ENCODE data around the gene SARS1. TPM values are rescaled to one million over a fixed set of nuclear protein-coding genes. Genes with fewer than 3 reads are reported as not detected.

SARS1 gene
- total and polyA plus RNA-seq, 3 experiments from 2014 or later = 157 to 195 (median 189) TPM

- peaks cover 4 to 5% (median 4%) of the 10 kb centered on the region in 3 donors for H3K4me1 Mint-ChIP-seq
- Histone ChIP-seq H3K27me3 (ENCODE audit: insufficient read depth, low read length, poor library complexity, severe bottlenecking) (no peaks in the 10 kb centered on the region), H3K4me3 (ENCODE audit: low read length) (no peak overlapping the region), H3K4me1 (ENCODE audit: insufficient read depth, low read length) (peaks cover 4% of the 10 kb centered on the region), H3K27ac (ENCODE audit: low read depth, low read length) (no peak overlapping the region), H3K9me3 (ENCODE audit: low read length) (no peaks in the 10 kb centered on the region), H3K36me3 (ENCODE audit: insufficient read depth, low read length) (no peaks in the 10 kb centered on the region)
- H3K4me3 Mint-ChIP-seq = no peak overlapping the region
- no peak for DNase-seq
- ChIA-PET CTCF (interaction anchor here (1.1 to 5.6 kb wide), 10 partner anchors 12 to 256 kb away, joined by 4 to 56 read pairs (median 8); partner anchors contain the start of genes CYB561D1 and SORT1), POLR2A (no interaction called here)
- no peaks in the 10 kb centered on the region for H3K36me3 Mint-ChIP-seq
- H3K27ac Mint-ChIP-seq = no peak overlapping the region
- H3K9me3 Mint-ChIP-seq = no peaks in the 10 kb centered on the region
- H3K27me3 Mint-ChIP-seq = no peaks in the 10 kb centered on the region
These were observed 62.1 kb downstream of the SARS1 start for GRCh38 chr1:109275706-109276345.

DNA sequence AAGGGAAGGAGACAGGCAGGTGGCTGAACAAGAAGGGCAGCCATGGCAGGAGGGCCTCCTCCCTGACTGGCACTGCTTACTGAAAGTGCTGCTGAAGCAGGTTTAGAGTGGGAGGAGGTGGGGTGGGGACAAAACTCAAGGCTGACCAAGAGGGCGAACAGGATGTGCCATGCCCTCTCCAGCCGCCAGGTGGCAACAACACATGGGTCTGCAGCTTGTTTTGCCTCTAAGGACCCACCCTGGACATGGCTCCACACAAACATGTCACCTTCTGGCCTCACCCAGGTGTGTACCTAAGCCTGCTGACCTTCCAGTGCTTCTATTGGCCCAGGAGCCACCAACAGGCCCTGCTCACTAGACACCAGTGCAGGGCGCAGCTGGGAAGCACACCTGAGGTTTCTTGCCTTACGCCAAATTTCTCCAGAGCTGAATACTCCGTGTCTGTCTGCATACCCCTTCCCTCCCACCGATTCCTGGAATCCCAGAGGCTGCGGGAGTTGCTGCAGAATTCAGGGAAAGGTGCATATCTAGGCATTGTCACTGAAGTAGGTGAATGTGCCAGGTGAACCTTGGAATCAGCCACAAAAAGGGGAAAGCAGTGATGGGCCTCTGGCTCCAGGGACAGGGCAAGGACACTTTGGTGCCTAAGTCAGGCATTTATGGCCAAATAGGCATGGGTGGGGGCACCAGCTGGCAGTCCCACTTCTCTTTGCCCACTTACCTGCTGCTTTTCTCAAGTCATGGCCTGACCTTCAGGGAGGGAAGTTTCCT is 63.9 kb downstream of the SARS1 start:
- H3K4me3 ChIP-seq (ENCODE audit: low read length) = no peak overlapping the region
- DNase-seq = peak; percentile 37 to 67 (median 49)
- H3K4me1 Mint-ChIP-seq = peaks cover 5 to 12% (median 7%) of the 10 kb centered on the region in 3 donors
- H3K4me3 Mint-ChIP-seq = no peak overlapping the region
- H3K27ac ChIP-seq (ENCODE audit: low read depth, low read length) = no peak overlapping the region
- ChIA-PET POLR2A (interaction anchor here (1.2 kb wide), 1 partner anchor 255 kb away, joined by 3 read pairs; no protein-coding TSS in a partner anchor), CTCF (interaction anchor here (0.7 to 5.6 kb wide), 29 partner anchors 8 to 739 kb away, joined by 3 to 56 read pairs (median 4); partner anchors contain the start of genes ATXN7L2, CYB561D1, SARS1 and SORT1)
- H3K9me3 Mint-ChIP-seq = no peaks in the 10 kb centered on the region
- peaks cover 8% of the 10 kb centered on the region for H3K4me1 ChIP-seq (ENCODE audit: insufficient read depth, low read length)
- no peaks in the 10 kb centered on the region for H3K9me3 ChIP-seq (ENCODE audit: low read length)
- no peaks in the 10 kb centered on the region for H3K36me3 Mint-ChIP-seq
- no peaks in the 10 kb centered on the region for H3K27me3 ChIP-seq (ENCODE audit: insufficient read depth, low read length, poor library complexity, severe bottlenecking)
- H3K27me3 Mint-ChIP-seq = no peaks in the 10 kb centered on the region
- H3K36me3 ChIP-seq (ENCODE audit: insufficient read depth, low read length) = no peaks in the 10 kb centered on the region
- H3K27ac Mint-ChIP-seq = peak overlapping the region in 2 of 8 donors; percentile 15 to 87

DNA sequence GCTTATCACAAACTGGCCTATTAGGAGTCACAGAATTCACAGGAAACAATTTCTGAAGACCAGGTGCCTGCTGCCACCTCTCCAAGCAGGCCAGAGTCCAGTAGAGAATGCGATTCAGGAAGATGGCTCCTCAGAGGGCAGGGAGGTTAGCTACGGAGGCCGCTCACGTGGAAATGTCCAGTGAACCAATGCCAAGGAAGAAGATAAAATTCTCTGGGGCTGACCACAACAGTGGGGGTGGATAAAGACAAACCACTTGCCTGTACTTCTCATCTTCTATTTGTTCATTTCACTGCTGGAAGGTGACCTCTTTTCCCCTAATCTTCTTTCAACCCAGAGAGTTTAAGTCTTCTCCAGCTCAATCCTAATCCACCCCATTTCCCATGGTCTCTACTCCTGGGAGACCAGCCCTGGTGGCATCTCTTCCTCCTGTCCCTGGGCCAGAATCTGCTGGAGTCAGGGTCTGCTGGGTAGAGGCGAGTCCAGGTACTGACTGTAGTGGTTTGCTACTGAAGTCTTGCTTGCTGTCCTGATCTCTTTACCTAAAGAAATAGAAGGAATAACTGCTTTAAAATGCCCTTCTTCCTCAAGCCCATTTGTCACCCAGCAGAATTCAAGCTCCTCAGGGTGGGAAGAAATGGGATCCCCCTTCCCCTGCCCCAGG is 66.0 kb downstream of the SARS1 start:
- Histone ChIP-seq H3K27me3 (ENCODE audit: insufficient read depth, low read length, poor library complexity, severe bottlenecking) (no peaks in the 10 kb centered on the region), H3K36me3 (ENCODE audit: insufficient read depth, low read length) (no peaks in the 10 kb centered on the region), H3K4me3 (ENCODE audit: low read length) (no peak overlapping the region), H3K9me3 (ENCODE audit: low read length) (no peaks in the 10 kb centered on the region), H3K4me1 (ENCODE audit: insufficient read depth, low read length) (peaks cover 9% of the 10 kb centered on the region), H3K27ac (ENCODE audit: low read depth, low read length) (no peak overlapping the region)
- no peak for DNase-seq
- H3K9me3 Mint-ChIP-seq = no peaks in the 10 kb centered on the region
- H3K36me3 Mint-ChIP-seq = peaks cover 0 to 4% (median 0%) of the 10 kb centered on the region in 3 donors
- peaks cover 13 to 26% (median 16%) of the 10 kb centered on the region in 3 donors for H3K4me1 Mint-ChIP-seq
- ChIA-PET CTCF (interaction anchor here (1.2 to 5.6 kb wide), 3 partner anchors 120 to 252 kb away, joined by 3 to 56 read pairs (median 53); partner anchors contain the start of gene SORT1), POLR2A (interaction anchor here (0.9 kb wide), 1 partner anchor 269 kb away, joined by 3 read pairs; the partner anchor contains the start of gene GNAI3)
- H3K27ac Mint-ChIP-seq = peak overlapping the region in 2 of 8 donors; percentile 9 to 50
- peak overlapping the region in 1 of 7 donors; percentile 45 for H3K4me3 Mint-ChIP-seq
- H3K27me3 Mint-ChIP-seq = no peaks in the 10 kb centered on the region

DNA sequence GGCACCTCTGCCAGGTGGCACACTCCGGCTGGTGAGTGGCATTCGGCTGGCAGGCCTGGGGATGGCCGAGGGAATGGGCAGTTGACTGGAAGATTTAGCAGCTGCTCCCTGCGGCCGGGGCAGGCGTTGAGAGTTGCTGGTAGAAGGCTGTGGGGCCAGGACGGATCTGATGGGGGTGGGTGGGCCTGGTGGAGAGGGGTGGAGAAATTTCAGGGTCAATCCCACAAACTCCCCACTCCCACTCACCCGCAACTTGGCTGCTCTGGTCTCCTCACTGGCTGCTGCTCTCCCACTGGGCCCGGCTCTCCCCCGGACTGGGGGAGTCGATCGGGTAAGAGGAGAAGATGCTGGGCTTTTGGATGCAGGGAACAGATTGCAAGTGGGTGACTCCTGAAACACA is 67.1 kb downstream of the SARS1 start:
- Histone ChIP-seq H3K4me3 (ENCODE audit: low read length) (no peak overlapping the region), H3K9me3 (ENCODE audit: low read length) (no peaks in the 10 kb centered on the region), H3K27me3 (ENCODE audit: insufficient read depth, low read length, poor library complexity, severe bottlenecking) (no peaks in the 10 kb centered on the region), H3K4me1 (ENCODE audit: insufficient read depth, low read length) (peaks cover 9% of the 10 kb centered on the region), H3K27ac (ENCODE audit: low read depth, low read length) (no peak overlapping the region), H3K36me3 (ENCODE audit: insufficient read depth, low read length) (no peaks in the 10 kb centered on the region)
- CTCF ChIA-PET = interaction anchor here (5.3 to 5.6 kb wide), 2 partner anchors 118 to 251 kb away, joined by 53 to 56 read pairs; partner anchors contain the start of gene SORT1
- Mint-ChIP-seq H3K4me1 (peaks cover 13 to 26% (median 16%) of the 10 kb centered on the region in 3 donors), H3K4me3 (peak overlapping the region in 1 of 7 donors; percentile 79), H3K36me3 (peaks cover 0 to 4% (median 0%) of the 10 kb centered on the region in 3 donors), H3K27me3 (no peaks in the 10 kb centered on the region), H3K9me3 (no peaks in the 10 kb centered on the region), H3K27ac (no peak overlapping the region)
- POLR2A ChIA-PET = interaction anchor here (0.9 kb wide), 1 partner anchor 268 kb away, joined by 3 read pairs; the partner anchor contains the start of gene GNAI3
- no peak for DNase-seq

- H3K27ac Mint-ChIP-seq = peak overlapping the region in 3 of 8 donors; percentile 13 to 68 (median 22)
- no peaks in the 10 kb centered on the region for H3K9me3 Mint-ChIP-seq
- peaks cover 13 to 26% (median 16%) of the 10 kb centered on the region in 3 donors for H3K4me1 Mint-ChIP-seq
- ChIA-PET POLR2A (no interaction called here), CTCF (interaction anchor here (1.1 to 2.3 kb wide), 5 partner anchors 61 to 251 kb away, joined by 3 to 12 read pairs (median 5); partner anchors contain the start of gene SORT1)
- DNase-seq = no peak
- Histone ChIP-seq H3K4me3 (ENCODE audit: low read length) (peak overlapping the region; percentile 65), H3K27ac (ENCODE audit: low read depth, low read length) (peak overlapping the region; percentile 78), H3K36me3 (ENCODE audit: insufficient read depth, low read length) (no peaks in the 10 kb centered on the region), H3K9me3 (ENCODE audit: low read length) (no peaks in the 10 kb centered on the region), H3K4me1 (ENCODE audit: insufficient read depth, low read length) (peaks cover 9% of the 10 kb centered on the region), H3K27me3 (ENCODE audit: insufficient read depth, low read length, poor library complexity, severe bottlenecking) (no peaks in the 10 kb centered on the region)
- no peaks in the 10 kb centered on the region for H3K27me3 Mint-ChIP-seq
- H3K4me3 Mint-ChIP-seq = peak overlapping the region; percentile 92 to 99 (median 98)
- peaks cover 0 to 4% (median 0%) of the 10 kb centered on the region in 3 donors for H3K36me3 Mint-ChIP-seq
These were observed 68.2 kb downstream of the SARS1 start for GRCh38 chr1:109281680-109282496.

DNA sequence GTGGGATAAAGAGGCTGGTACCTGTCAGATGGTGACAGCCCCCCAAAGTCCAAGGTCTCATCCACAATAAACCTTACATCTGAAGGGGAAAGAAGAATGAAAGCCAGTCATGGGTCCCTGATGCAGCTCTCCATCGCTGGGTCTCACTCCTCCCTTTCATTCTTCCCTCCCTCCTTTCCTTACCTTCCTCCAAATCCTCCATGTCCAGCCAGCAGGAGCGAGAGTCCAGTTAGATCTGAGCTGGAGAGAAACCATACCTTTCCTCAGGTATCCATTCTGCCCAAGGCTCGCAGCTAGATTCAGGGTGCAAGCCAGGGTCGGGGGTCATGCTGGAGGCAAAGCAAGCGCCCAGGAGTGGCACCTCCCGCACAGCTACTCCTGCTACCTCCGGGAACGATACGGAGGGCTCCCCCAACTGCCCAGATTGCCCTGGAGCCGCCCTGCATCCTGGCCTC is 68.8 kb downstream of the SARS1 start:
- Mint-ChIP-seq H3K27ac (peak overlapping the region in 6 of 8 donors; percentile 13 to 93 (median 88)), H3K27me3 (no peaks in the 10 kb centered on the region), H3K36me3 (peaks cover 0 to 4% (median 0%) of the 10 kb centered on the region in 3 donors), H3K4me3 (peak overlapping the region; percentile 92 to 99 (median 98)), H3K4me1 (peaks cover 10 to 22% (median 11%) of the 10 kb centered on the region in 3 donors), H3K9me3 (no peaks in the 10 kb centered on the region)
- no peaks in the 10 kb centered on the region for H3K36me3 ChIP-seq (ENCODE audit: insufficient read depth, low read length)
- POLR2A ChIA-PET = interaction anchor here (1.0 to 1.6 kb wide), 3 partner anchors 68 to 143 kb away, joined by 4 read pairs; partner anchors contain the start of gene SORT1
- no peak for DNase-seq
- H3K9me3 ChIP-seq (ENCODE audit: low read length) = no peaks in the 10 kb centered on the region
- H3K4me1 ChIP-seq (ENCODE audit: insufficient read depth, low read length) = peaks cover 5% of the 10 kb centered on the region
- H3K27ac ChIP-seq (ENCODE audit: low read depth, low read length) = peak overlapping the region; percentile 78
- peak overlapping the region; percentile 65 for H3K4me3 ChIP-seq (ENCODE audit: low read length)
- H3K27me3 ChIP-seq (ENCODE audit: insufficient read depth, low read length, poor library complexity, severe bottlenecking) = no peaks in the 10 kb centered on the region
- CTCF ChIA-PET = interaction anchor here (0.9 to 2.3 kb wide), 9 partner anchors 24 to 250 kb away, joined by 3 to 12 read pairs (median 4); partner anchors contain the start of genes MYBPHL and SORT1

All from CD8-positive, alpha-beta memory T cell (primary cell).